ENCODE data around the gene JSRP1.

JSRP1 gene

GRCh38 chr19:2288338-2288817 lies 32.2 kb upstream of the JSRP1 start:
- Histone ChIP-seq H3K4me2 (no peak overlapping the region), H3K36me3 (ENCODE audit: insufficient read depth) (no peaks in the 10 kb centered on the region)

GRCh38 chr19:2287585-2288337 lies 31.5 kb upstream of the JSRP1 start:
- H3K36me3 ChIP-seq (ENCODE audit: insufficient read depth): no peaks in the 10 kb centered on the region
- TF ChIP-seq CTCF (conservative IDR thresholded peaks at IDR 0.05; ENCODE audit: low read depth, low read length): no peak
- H3K4me2 ChIP-seq: no peak overlapping the region
- no peak overlapping the region for H3K27ac ChIP-seq
- H3K79me2 ChIP-seq (ENCODE audit: insufficient read depth, low read depth): no peaks in the 10 kb centered on the region
- no peaks in the 10 kb centered on the region for H4K20me1 ChIP-seq (ENCODE audit: insufficient read depth)
- peaks cover 7% of the 10 kb centered on the region for H3K4me1 ChIP-seq (ENCODE audit: low read depth, poor library complexity, severe bottlenecking)
- H3K4me3 ChIP-seq (IDR thresholded peaks at IDR 0.05; ENCODE audit: insufficient read depth, low read depth, low read length): no peak overlapping the region
- no peak overlapping the region for H2AFZ ChIP-seq (ENCODE audit: low read depth)
- H3K27me3 ChIP-seq (ENCODE audit: insufficient read depth, low read depth): no peaks in the 10 kb centered on the region
- H3K9ac ChIP-seq: no peak overlapping the region

More at GRCh38 chr19:2288338-2288817, 32.2 kb upstream of the JSRP1 start:
- H3K4me3 ChIP-seq (IDR thresholded peaks at IDR 0.05; ENCODE audit: insufficient read depth, low read depth, low read length): no peak overlapping the region
- no peaks in the 10 kb centered on the region for H3K79me2 ChIP-seq (ENCODE audit: insufficient read depth, low read depth)
- H2AFZ ChIP-seq (ENCODE audit: low read depth): no peak overlapping the region
- no peak overlapping the region for H3K27ac ChIP-seq
- TF ChIP-seq CTCF (conservative IDR thresholded peaks at IDR 0.05; ENCODE audit: low read depth, low read length): no peak
- H3K4me1 ChIP-seq (ENCODE audit: low read depth, poor library complexity, severe bottlenecking): peaks cover 7% of the 10 kb centered on the region
- no peaks in the 10 kb centered on the region for H3K27me3 ChIP-seq (ENCODE audit: insufficient read depth, low read depth)
- no peaks in the 10 kb centered on the region for H4K20me1 ChIP-seq (ENCODE audit: insufficient read depth)
- no peak overlapping the region for H3K9ac ChIP-seq

- Histone ChIP-seq H3K79me2 (ENCODE audit: insufficient read depth, low read depth) (no peaks in the 10 kb centered on the region), H3K4me2 (no peak overlapping the region), H3K36me3 (ENCODE audit: insufficient read depth) (no peaks in the 10 kb centered on the region), H3K27me3 (ENCODE audit: insufficient read depth, low read depth) (no peaks in the 10 kb centered on the region), H3K9ac (no peak overlapping the region), H3K4me1 (ENCODE audit: low read depth, poor library complexity, severe bottlenecking) (peaks cover 7% of the 10 kb centered on the region), H3K4me3 (IDR thresholded peaks at IDR 0.05; ENCODE audit: insufficient read depth, low read depth, low read length) (no peak overlapping the region), H4K20me1 (ENCODE audit: insufficient read depth) (no peaks in the 10 kb centered on the region), H2AFZ (ENCODE audit: low read depth) (no peak overlapping the region), H3K27ac (no peak overlapping the region)
- TF ChIP-seq CTCF (conservative IDR thresholded peaks at IDR 0.05; ENCODE audit: low read depth, low read length): no peak
These were observed 30.4 kb upstream of the JSRP1 start for GRCh38 chr19:2286402-2287140.

- H3K79me2 ChIP-seq (ENCODE audit: insufficient read depth, low read depth): no peaks in the 10 kb centered on the region
- H3K27me3 ChIP-seq (ENCODE audit: insufficient read depth, low read depth): no peaks in the 10 kb centered on the region
- H4K20me1 ChIP-seq (ENCODE audit: insufficient read depth): no peaks in the 10 kb centered on the region
- H3K4me2 ChIP-seq: no peak overlapping the region
- TF ChIP-seq CTCF (conservative IDR thresholded peaks at IDR 0.05; ENCODE audit: low read depth, low read length): no peak
- H3K36me3 ChIP-seq (ENCODE audit: insufficient read depth): no peaks in the 10 kb centered on the region
- H3K4me1 ChIP-seq (ENCODE audit: low read depth, poor library complexity, severe bottlenecking): no peaks in the 10 kb centered on the region
- H3K9ac ChIP-seq: no peak overlapping the region
- H2AFZ ChIP-seq (ENCODE audit: low read depth): no peak overlapping the region
- H3K4me3 ChIP-seq (IDR thresholded peaks at IDR 0.05; ENCODE audit: insufficient read depth, low read depth, low read length): no peak overlapping the region
- no peak overlapping the region for H3K27ac ChIP-seq
These were observed 27.8 kb upstream of the JSRP1 start for GRCh38 chr19:2283835-2284507.
